ELF-1 (cell line): ENCODE results near the gene FADD.
A peak's percentile ranks its signal among the peaks of the same experiment; 100 is the strongest.

Experiments used
- DNase-seq: peaks from one replicate; pipeline ENCODE4 v3.0.0-alpha.2; 2016; ENCODE audit warnings: low read depth, low spot score

FADD gene, protein sequence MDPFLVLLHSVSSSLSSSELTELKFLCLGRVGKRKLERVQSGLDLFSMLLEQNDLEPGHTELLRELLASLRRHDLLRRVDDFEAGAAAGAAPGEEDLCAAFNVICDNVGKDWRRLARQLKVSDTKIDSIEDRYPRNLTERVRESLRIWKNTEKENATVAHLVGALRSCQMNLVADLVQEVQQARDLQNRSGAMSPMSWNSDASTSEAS

DNA sequence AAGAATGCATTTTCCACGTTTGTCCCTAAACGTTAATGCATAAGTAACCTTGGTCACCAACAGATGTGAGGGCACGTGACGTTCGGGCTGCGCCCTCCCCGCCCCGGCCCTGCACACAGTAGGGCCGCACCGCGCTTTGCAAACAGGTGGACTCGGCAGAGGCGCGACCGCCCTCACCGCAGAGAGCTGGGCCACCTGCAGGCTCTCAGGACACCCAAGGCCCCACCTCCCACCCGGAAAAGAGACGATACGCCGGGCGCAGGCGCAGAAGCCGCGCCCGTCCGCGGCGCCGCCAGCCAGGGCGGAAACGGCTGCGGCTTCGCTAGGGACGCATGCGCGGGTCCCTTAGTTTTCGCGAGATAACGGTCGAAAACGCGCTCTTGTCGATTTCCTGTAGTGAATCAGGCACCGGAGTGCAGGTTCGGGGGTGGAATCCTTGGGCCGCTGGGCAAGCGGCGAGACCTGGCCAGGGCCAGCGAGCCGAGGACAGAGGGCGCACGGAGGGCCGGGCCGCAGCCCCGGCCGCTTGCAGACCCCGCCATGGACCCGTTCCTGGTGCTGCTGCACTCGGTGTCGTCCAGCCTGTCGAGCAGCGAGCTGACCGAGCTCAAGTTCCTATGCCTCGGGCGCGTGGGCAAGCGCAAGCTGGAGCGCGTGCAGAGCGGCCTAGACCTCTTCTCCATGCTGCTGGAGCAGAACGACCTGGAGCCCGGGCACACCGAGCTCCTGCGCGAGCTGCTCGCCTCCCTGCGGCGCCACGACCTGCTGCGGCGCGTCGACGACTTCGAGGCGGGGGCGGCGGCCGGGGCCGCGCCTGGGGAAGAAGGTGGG, at the start of gene FADD:
Gene FADD, plus strand, starts transcription at position 377 of the 831 bp plus-strand sequence. Its CDS starts 164 bp downstream, at position 541.
- DNase-seq: peak; percentile 95

- DNase-seq: no peak
These were observed 47.7 kb upstream of the FADD start for GRCh38 chr11:70155386-70155785.

DNA sequence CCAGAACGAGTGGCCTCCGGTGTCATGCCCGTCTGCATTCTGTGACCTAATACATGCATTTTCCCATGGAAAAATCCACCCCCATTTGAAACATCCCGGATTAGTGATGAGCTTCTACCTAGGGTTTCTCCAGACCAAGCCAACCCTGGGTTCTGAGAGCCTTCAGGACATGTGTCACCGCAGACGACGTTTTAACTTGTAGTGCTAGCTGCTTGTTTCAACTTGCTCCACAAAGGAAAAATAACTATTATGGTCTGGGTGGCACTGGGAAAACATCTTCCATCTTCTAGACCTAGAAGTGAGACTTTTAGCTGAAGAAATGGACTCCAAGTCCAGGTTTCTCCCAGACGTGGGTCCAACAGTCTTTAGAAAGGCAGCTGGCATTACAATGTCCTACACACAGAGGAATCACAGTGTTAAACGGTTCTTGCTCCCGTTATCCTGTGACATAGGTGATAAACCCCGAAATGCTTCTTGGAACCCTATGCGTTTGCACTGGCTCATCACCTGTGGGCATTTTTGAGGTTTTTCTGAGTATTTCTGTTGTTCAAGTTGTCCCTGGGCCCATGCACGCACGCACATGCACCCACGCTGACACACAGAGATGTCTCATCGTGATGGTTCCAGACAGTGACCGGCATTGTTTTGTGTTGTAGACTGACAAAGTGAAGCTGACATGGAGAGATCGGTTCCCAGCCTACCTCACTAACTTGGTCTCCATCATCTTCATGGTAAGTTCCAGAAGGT, 46.6 kb upstream of the FADD start:
- DNase-seq: no peak

DNA sequence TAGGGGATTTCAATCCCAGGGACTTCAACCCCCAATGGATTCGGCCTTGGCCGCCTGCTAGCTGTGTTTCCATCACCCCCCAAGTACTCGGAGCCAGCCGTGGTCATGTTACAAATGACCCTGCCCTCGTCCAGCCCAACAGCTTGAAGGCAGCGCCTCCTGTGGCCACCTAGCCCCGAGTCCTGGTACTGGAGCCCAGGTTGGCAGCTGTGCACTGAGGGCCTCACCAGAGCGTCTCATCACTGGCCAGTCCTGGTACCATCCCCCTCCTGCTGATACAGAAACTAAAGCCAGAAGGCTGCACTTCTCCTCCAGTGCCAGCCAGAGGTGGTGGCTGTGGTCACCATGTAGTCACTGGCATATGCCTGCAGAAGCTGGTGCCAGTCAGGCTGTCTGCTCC, 44.9 kb upstream of the FADD start:
- peak; percentile 67 for DNase-seq

GRCh38 chr11:70158757-70159389, 44.2 kb upstream of the FADD start:
- DNase-seq: no peak

DNA sequence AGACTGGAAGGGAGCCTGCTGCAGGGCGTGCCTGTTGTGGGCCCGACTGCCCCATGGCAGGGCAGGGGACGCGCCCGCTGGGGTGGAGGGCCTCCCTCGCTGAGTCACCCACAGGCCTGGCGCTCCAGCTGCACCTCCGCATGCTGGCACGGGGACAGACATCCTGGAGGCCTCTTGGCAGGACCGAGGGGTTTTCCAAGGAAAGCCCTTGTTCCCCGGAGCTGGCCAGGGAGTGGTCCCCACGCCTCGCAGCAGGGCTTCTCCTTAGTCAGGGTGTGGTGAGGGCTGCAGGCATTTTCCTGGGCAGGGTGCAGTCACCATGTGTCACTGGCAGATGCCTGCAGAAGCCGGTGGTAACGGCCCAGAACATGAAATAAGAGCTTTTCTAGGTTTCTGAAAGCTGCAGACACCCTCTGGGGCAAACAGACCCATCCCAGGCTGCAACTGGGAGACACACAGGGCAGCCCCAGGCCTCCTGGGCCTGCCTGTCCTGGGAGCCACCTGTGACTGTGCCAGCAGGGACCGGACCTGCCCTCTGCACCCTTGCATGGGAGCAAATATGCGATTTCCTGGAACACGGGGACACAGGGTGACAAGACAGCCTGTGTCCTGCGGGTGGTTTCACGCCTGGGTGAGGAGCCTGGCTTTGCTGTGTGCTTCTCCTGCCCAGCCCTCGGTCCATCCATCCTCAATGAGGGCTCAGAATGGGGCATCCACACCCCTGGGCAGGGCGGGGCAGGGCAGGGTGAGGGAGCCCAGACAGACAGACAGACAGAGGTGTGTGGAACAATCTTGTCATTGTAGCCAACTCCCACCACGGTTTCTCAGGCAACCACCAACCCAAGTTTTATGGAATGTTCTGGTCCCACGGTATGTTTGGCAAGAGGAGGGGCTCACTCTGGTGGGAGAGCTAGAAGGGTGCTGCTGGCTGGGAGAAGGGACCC, 43.2 kb upstream of the FADD start:
- no peak for DNase-seq

DNA sequence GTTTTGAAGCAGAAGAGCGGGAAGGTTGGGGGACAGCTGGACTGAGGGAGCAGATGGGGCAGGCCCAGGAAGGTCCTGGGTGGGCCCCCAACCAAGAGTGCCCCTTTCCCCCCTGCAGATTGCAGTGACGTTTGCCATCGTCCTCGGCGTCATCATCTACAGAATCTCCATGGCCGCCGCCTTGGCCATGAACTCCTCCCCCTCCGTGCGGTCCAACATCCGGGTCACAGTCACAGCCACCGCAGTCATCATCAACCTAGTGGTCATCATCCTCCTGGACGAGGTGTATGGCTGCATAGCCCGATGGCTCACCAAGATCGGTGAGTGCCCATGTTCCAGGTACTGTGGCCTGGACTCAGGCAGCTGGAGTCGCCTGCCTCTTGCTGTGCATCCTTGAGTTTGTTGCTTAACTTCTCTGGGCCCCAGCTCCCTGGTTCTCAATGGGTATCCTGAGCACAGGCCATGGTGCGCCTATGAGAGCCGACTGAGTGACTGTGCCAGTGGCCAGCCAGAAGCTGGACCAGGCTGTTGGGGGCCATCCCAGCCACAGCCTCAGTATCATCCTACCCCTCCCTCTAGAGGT, 42.0 kb upstream of the FADD start:
- no peak for DNase-seq

- DNase-seq: no peak
These were observed 38.4 kb upstream of the FADD start for GRCh38 chr11:70164705-70165104.

- no peak for DNase-seq
These were observed 36.0 kb upstream of the FADD start for GRCh38 chr11:70167120-70167519.

DNA sequence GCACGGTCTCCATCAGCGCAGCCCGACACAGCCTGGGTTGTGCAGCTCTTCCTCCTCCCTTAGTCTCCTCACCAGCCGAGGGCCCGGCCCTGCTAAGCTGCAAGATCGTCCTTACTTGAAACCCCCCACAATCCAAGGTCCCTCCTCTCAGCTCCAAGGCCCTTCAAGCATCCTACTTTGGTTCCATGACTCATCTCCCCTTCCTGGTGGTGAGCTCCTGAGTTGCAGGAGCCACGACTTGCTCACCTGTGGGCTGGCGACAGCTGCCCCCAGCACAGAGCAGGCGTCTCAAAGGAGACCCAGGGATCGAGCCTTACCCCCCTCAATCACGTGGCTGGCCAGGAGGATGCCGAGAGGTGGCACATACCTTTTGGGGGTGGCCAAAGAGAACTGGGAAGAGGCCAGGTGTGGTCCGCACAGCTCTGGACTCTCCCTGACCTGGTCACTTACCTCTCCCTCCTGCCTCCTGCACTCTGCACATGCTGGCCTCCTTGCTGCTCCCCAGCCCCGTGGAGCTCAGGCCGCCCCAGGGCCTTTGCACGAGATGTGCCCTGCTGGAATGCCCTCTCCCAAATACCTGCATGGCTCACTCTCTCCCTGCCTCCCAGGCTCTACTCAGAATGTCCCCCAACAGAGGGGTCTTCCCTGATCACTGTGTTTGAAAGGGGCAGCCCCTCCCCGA, 35.2 kb upstream of the FADD start:
- no peak for DNase-seq

DNA sequence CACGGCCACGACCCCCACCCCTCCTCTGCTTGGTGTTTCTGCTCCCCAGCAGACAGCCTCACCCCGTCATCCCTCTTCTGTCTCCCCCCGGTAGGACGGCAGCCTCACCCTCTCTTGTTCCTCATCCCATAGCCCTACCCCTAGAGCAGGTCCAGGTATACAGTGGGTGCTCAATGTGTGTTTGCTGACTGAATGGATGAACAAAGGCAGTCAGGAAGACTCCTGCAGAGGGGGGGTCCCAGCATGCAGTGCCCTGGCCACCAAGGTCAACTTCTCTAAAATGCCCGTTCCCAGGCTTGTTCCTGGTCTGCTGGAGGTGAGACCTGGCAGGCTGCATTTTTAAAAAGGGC, 34.7 kb upstream of the FADD start:
- no peak for DNase-seq

- DNase-seq: no peak
These were observed 34.0 kb upstream of the FADD start for GRCh38 chr11:70169127-70169526.

DNA sequence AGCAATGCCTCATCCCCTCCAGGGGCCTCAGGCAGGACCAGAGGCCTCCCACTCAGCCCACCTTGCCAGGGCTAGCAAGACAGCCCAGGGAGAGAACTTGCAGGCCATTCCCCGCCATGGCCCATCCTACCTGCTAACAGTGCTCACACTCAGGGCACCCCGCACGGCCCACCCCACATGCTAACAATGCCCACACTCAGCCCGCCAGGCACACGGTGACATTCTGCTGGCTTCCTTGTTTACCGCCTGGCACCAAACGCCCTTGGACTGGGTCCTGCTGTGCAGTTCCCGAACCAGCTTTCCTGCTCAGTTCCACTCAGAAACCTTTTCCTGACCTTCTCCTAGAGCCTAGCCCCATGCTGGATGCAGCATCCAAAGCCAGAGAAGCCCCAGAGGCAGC, 33.5 kb upstream of the FADD start:
- no peak for DNase-seq

- no peak for DNase-seq
These were observed 32.4 kb upstream of the FADD start for GRCh38 chr11:70170596-70171210.

GRCh38 chr11:70173018-70173417, 30.1 kb upstream of the FADD start:
- no peak for DNase-seq

- no peak for DNase-seq
These were observed 28.4 kb upstream of the FADD start for GRCh38 chr11:70174547-70175235.

DNA sequence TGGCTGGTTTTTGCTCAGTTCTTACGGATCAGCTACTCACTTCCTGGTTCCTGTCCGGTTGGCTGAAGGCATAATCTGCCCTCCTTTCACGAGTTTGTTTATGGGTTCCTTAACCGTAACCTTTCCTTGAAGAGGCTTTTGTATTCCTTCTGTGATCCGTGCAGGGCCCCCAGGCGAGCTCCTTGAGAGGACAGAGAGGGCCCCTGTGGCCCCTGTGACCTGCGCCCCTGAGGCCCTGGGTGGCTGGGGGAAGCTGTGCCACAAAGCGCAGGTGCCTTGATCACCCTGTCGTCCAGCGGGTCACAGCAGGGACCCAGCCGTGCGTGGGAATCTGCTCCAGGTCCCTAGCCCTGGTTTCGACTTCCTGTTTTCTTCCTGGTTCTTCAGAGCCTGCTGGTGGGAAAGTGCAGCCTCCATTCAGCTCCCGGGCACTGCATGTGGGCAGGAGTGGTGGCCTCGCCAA, 27.8 kb upstream of the FADD start:
- peak; percentile 57 for DNase-seq

- peak; percentile 86 for DNase-seq
These were observed 26.0 kb upstream of the FADD start for GRCh38 chr11:70176940-70177689.
